Muscle of back (tissue), 11 donors: Measurements from ENCODE around the gene BPIFB2. TPM values are rescaled to one million over a fixed set of nuclear protein-coding genes. Genes with fewer than 3 reads are reported as not detected.

Experiments used
- DNase-seq, 3 donors: peaks; one replicate each; pipeline versions ENCODE4 v3.0.0 to v3.0.0-alpha.2; 2013
- polyA plus RNA-seq, 10 donors: library from polyadenylated mRNA; unstranded; fragments of 120-200 nt; gene quantifications; one replicate each; pipeline ENCODE4 v1.2.1, GENCODE V29; 2013; ENCODE audit not compliant: insufficient read length in 10 of 10

The BPIFB2 gene
- polyA plus RNA-seq, 10 donors, result not detected

DNA sequence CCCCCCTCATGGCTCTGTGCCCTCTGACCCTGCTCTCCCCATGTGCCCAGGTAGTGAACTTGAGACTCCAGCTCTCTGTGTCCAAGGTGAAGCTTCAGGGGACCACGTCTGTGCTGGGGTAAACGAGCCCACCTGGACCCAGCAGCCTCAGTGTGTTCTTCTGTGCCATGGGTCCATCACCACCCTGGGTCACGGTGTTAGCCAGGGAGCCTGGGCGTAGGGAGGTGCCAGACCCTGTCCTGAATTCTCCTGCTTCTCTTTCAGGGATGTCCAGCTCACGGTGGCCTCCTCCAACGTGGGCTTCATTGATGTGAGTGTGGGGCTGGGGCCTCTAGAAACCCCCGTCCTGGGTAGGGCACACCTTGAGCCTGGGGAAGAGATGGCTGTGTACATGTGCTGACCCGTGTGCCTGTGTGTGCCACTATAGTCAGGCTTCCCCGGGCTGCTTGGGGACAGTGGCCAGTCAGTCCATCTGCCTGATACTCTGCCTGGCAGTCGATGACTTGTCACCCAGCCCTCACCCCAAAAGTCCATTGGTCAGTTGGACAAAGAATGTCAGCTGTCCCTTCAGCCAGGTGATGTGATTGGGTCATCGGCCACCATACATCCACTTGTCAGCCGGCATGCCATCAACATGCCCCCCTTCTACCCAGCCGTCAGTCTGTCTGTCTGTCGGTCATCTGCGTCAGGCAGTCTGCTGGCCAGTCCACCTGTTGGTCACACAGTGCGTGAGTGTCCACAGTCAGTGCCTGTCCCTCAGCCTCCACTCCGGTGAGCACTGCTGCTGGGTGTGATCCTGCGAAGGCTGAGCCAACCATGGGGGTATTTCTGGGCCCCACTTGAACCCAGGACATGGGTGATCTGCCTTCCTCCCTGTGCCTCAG, 13.0 kb downstream of the BPIFB2 start:
- DNase-seq, result no peak

DNA sequence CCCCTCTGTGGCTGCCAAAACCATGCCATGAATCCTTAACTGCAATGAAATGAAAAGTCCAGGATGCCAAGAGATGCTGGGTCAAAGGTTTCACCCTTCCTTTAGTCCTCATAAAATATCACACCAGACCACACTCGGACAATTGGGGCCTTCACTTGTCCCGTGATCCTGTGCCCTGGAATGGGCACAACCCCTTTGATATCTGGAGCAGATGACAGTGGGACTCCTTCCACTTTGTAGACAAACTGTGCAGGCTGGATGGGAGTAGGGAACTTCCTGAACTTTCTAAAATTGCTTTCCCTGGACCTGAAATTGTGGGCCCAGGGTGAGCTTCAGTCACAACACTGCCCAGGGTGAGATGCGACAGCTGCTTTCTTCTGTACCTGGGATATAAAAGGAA, 14.4 kb downstream of the BPIFB2 start:
- no peak for DNase-seq

DNA sequence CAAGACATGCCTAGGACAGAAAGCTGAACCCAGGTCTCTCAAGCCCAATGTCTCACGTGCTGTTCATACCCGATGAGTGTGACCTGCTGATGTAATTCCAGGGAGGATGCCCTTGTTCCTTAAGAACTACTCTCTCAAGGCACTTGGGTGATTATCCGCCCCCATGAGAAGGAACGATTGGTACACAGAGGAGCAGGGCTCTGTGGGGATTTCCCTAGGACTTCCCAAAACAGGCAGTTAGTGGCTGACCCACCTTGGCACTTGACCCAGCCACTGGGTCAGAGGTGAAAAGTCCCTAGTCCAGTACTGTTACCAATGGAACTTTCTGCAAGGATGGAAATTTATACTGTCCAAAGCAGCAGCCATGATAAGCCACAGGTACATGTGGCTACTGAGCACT, 14.8 kb downstream of the BPIFB2 start:
- no peak for DNase-seq

DNA sequence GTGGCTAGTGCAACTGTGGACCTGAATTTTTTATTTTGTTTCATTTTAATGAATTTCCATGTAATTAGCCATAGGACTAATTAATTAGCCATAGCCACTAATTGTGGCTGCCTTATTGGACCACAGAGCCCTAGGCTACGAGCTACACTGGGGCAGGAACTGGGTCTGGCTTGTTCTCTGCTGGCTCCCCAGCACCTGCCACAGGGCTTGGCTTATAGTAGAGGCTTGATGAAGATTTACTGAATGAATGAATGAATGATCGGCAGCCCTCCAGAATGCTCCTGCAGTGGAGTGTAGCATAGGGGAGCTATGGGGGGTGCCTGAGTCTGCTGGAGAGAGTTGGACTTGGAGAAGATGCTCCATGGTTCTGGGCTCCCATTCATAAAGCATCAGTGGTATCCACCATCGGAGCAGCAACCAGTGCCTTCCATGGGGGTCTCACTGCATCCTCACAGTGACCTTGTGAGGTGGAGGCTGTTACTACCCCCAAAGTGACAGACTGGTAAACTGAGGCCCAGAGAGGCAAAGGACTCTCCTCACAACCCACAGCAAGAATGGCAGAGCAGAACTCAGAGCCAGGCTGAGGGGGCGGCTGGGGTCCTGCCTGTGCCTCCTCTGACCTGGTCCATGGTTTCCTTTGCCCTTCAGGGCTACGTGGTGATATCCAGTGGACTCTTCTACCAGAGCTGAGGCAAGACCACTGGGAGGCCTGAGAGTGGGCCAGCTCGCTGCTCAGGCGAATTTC, 15.4 kb downstream of the BPIFB2 start:
- DNase-seq, result no peak

- no peak for DNase-seq
Observed at GRCh38 chr20:33023439-33024242, 16.1 kb downstream of the BPIFB2 start.

- DNase-seq, result no peak
Observed at GRCh38 chr20:33024243-33024560, 16.7 kb downstream of the BPIFB2 start.

- no peak for DNase-seq
Observed at GRCh38 chr20:33024609-33025317, 17.3 kb downstream of the BPIFB2 start.

DNA sequence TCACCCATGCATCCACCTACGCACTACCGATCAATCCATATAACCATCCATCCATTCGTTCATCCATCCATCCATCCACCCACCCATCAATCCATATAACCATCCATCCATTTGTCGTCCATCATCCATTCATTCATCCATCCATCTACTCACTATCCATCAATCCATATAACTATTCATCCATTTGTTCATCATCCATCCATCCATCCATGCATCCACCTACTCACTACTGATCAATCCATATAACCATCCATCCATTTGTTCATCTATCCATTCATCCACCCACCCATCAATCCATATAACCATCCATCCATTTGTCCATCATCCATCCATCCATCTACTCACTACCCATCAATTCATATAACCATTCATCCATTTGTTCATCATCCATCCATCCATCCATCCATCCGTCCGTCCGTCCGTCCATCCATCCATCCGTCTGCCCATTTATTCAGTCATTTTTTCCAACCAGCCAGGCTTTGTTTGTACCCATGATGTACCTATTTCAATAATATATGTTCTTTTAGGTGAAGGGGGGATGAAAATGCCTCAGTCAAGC, 17.9 kb downstream of the BPIFB2 start:
- no peak for DNase-seq

- DNase-seq, result no peak
Observed at GRCh38 chr20:33026072-33026778, 18.7 kb downstream of the BPIFB2 start.

- DNase-seq, result no peak
Observed at GRCh38 chr20:33026779-33027759, 19.6 kb downstream of the BPIFB2 start.

DNA sequence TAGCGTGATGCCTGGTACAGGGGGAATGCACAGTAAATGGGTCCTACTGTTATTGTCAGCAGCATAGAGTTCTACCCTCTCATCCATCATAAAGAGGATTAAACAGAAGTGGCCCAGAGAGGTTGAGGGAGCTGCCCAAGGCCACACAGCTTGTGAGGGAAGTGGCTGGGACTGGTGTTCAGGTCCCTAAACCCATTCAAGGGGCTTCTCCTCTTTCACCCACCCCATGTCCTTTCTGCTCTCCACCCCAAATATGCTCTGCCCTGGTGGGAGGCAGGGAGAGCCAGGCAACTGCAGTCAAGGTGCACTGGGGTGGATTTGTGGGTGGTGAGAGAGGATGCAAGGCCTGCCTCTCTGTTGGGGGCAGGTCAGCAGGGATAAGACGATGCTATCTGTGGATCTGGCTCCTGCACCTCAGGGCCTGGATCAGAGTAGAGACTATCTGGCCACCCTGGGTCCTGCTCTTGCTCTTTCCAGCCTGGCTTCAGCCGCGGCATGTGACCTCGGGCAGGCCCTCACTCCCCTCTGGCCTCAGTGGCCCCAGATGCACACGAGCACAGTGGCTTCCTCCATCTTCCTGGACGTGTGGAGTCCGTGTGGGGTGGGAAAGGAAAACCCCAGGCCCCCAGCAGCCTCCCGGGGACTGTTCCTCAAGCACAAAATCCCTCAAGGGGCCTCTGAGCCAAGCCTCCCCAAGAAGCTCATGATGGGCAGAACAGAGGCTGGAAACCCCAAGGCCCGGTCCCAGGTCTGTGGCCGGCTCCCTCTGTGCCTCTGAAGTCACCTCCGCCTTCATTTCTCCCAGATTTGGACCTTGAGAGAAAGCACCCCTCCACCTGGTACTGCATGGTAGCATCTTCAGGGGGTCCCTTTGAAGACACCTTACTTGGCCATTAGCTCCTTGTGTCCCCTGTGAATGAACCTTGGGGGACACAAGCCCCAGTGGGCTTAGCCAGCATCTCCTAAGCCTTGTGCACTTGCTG, 20.6 kb downstream of the BPIFB2 start:
- no peak for DNase-seq

GRCh38 chr20:33028875-33029274, 21.4 kb downstream of the BPIFB2 start:
- DNase-seq, result no peak

DNA sequence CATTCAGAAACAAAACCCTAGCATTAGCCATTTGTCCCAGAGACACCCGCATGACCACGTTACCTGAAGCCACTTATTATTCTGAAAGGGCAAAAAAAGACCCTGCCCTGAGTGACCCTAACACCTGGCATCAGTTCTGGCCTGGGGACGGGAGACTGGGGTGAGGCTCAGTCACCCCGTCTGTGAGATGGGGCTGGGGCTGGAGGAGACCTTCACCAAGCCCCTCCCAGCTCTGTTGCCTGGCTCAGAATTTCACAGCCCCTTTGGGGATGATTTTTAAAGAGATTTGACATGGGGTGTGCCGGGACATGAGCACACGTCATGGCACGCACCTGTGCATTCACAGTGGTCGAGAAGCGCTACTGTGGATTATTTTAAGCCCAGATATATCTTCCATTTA, 22.6 kb downstream of the BPIFB2 start:
- DNase-seq, result no peak

GRCh38 chr20:33030569-33030968, 23.1 kb downstream of the BPIFB2 start:
- no peak for DNase-seq

DNA sequence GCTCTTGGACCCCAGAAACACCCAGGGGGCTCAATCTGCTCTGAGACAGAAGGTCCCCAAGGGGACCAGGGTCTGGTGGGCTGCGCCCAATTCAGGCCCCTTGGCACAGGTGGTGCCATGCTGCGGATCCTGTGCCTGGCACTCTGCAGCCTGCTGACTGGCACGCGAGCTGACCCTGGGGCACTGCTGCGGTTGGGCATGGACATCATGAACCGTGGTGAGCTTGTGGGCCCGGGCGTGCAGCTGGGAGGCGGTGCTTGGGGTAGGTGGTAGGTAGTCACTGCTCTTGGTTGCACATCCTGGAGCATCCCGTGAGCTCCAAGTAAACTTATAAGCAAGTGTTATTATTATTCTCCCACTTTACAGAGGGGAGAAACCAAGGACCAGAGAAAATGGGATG, 24.0 kb downstream of the BPIFB2 start, which contains the start of gene BPIFB6:
BPIFB6 (plus strand) TSS at position 118 of the 400 bp plus-strand sequence; CDS start at position 118, 0 bp downstream.
- DNase-seq, result no peak

DNA sequence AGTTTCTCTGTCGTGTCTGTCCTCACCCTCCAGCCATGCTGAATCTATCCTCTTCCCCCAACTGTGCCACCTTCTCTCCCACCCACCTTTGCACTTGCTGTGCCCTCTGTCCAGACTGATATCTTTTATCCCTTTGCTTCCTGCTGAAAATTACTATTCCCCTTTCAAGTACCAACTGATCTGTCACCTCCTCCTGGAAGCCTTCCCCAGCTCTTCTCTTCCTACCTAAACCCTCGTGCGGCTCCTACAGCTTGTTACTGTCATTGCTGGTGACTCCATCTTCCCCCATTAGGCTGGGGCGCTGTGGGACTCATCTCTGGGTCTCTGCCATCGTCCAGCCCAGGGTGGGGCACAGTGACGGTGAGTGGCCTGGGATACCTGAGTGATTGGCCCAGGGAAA, 25.1 kb downstream of the BPIFB2 start:
- no peak for DNase-seq

- no peak for DNase-seq
Observed at GRCh38 chr20:33033381-33033780, 25.9 kb downstream of the BPIFB2 start.

- DNase-seq, result no peak
Observed at GRCh38 chr20:33034115-33034514, 26.6 kb downstream of the BPIFB2 start.
